HCT116 (cell line): ENCODE results near the gene TBC1D25. TPM values are rescaled to one million over a fixed set of nuclear protein-coding genes. Genes with fewer than 3 reads are reported as not detected.

Source experiments
- ATAC-seq: fragments of 200-7000 bp; cut with Tn5 transposase; 2 replicates; pipeline ENCODE4 v1.9.1; 2020; ENCODE audit warnings: mild to moderate bottlenecking, moderate library complexity
- Bru-seq: library from RNA; stranded (reverse); fragments of 400-500 nt; gene quantifications from one replicate; lab custom pipeline; 2021; lab: Mats Ljungman, UMichigan
- BruChase-seq, 2 experiments: library from RNA; stranded (reverse); fragments of 400-500 nt; gene quantifications; one replicate each; lab custom pipeline; 2021; lab: Mats Ljungman, UMichigan
- BruUV-seq: library from RNA; stranded (reverse); fragments of 400-500 nt; replicated peaks from 2 replicates; lab custom pipeline; 2021; lab: Mats Ljungman, UMichigan
- CTCF ChIA-PET: fragments of 300-600 bp; sonication (Branson Sonifier 250); formaldehyde crosslinking; loops from one replicate; lab custom pipeline; 2021; ENCODE audit warnings: antibody characterized with exemption; lab: Charles Lee
- POLR2A ChIA-PET: fragments of 300-600, 350-600 bp; sonication (Branson Sonifier 250); formaldehyde crosslinking; loops from one replicate; lab custom pipeline; 2021; ENCODE audit warnings: antibody characterized with exemption; lab: Charles Lee
- RAD21 ChIA-PET, 2 experiments: fragments of 300-600 bp; sonication (Branson Sonifier 250); formaldehyde crosslinking; loops; one replicate each; lab custom pipeline; 2023; ENCODE audit warnings: low total read pairs in 2 of 2; ENCODE audit not compliant: uncharacterized antibody in 2 of 2, unreplicated experiment in 2 of 2, low non-redundant PET in 1 of 2; lab: Charles Lee
- DNase-seq: peaks from one replicate; pipeline ENCODE4 v3.0.0-alpha.2; 2010; ENCODE audit warnings: low read depth, low spot score
- H2AFZ ChIP-seq: fragments of 200-600 bp; shearing (Covaris generic), sonication (generic); 2 replicates; pipeline ENCODE4 v1.6.1; 2017; ENCODE audit warnings: low read depth, mixed run types, mixed read lengths, antibody characterized with exemption, low read length; ENCODE audit not compliant: poor library complexity, severe bottlenecking
- H3K27ac ChIP-seq: 2 replicates; pipeline ENCODE4 v1.5.1; 2012; ENCODE audit warnings: low read depth, low read length
- H3K27me3 ChIP-seq: fragments of 200-600 bp; sonication (generic); 2 replicates; pipeline ENCODE4 v1.6.1; 2016; ENCODE audit warnings: mixed run types, low read length, mixed read lengths; ENCODE audit not compliant: insufficient read depth
- H3K36me3 ChIP-seq, 2 experiments: fragments of 200-500 bp in 1 of 2; fragments of 200-600 bp in 1 of 2; sonication (Bioruptor generic) in 1 of 2; sonication (generic) in 1 of 2; 2 replicates each; pipeline versions ENCODE4 v1.5.1 to v1.6.1; 2014 to 2016; ENCODE audit warnings: low read length in 2 of 2, inconsistent platforms in 1 of 2, mixed read lengths in 1 of 2, mixed run types in 1 of 2; ENCODE audit not compliant: insufficient read depth in 2 of 2, control insufficient read depth in 1 of 2
- H3K4me1 ChIP-seq, 2 experiments: fragments of 200-600 bp in 1 of 2; sonication (generic) in 1 of 2; 2 replicates each; pipeline versions ENCODE4 v1.5.1 to v1.6.1; 2012 to 2017; ENCODE audit warnings: low read length in 2 of 2, inconsistent platforms in 1 of 2, mild to moderate bottlenecking in 1 of 2, mixed read lengths in 1 of 2, mixed run types in 1 of 2, moderate library complexity in 1 of 2; ENCODE audit not compliant: insufficient read depth in 2 of 2, control insufficient read depth in 1 of 2
- H3K4me2 ChIP-seq: fragments of 200-600 bp; sonication (generic); 2 replicates; pipeline ENCODE4 v1.6.1; 2017; ENCODE audit warnings: mixed run types, low read length, mixed read lengths
- H3K4me3 ChIP-seq, 2 experiments: fragments of 200-600 bp in 1 of 2; sonication (generic) in 1 of 2; replicated peaks in 1 of 2; 2 replicates each; pipeline ENCODE4 v1.5.1; 2011 to 2016; ENCODE audit warnings: low read length in 2 of 2, control low read depth in 1 of 2, low read depth in 1 of 2, mild to moderate bottlenecking in 1 of 2, mixed read lengths in 1 of 2, mixed run types in 1 of 2
- H3K79me2 ChIP-seq: fragments of 200-600 bp; sonication (generic); 2 replicates; pipeline ENCODE4 v1.6.1; 2017; ENCODE audit warnings: mild to moderate bottlenecking, mixed run types, low read length, moderate library complexity, mixed read lengths; ENCODE audit not compliant: insufficient read depth
- H3K9ac ChIP-seq: fragments of 200-600 bp; sonication (generic); 2 replicates; pipeline ENCODE4 v1.6.1; 2016; ENCODE audit warnings: low read length, mixed read lengths
- H3K9me2 ChIP-seq: fragments of 200-600 bp; sonication (generic), shearing (Covaris generic); 2 replicates; pipeline ENCODE4 v1.6.1; 2017; ENCODE audit warnings: mixed run types, mild to moderate bottlenecking, moderate library complexity; ENCODE audit not compliant: insufficient read depth
- H3K9me3 ChIP-seq, 2 experiments: fragments of 200-500 bp in 1 of 2; fragments of 200-600 bp in 1 of 2; sonication (Bioruptor generic) in 1 of 2; sonication (generic) in 1 of 2; 2 replicates each; pipeline ENCODE4 v1.6.1; 2014 to 2017; ENCODE audit warnings: low read length in 2 of 2, mixed read lengths in 2 of 2, inconsistent platforms in 1 of 2, low read depth in 1 of 2, mild to moderate bottlenecking in 1 of 2, mixed run types in 1 of 2, moderate library complexity in 1 of 2; ENCODE audit not compliant: control insufficient read depth in 1 of 2, insufficient read depth in 1 of 2
- H4K20me1 ChIP-seq: fragments of 200-600 bp; sonication (generic), shearing (Covaris generic); 2 replicates; pipeline ENCODE4 v1.6.1; 2017; ENCODE audit warnings: mixed run types, mild to moderate bottlenecking, moderate library complexity; ENCODE audit not compliant: insufficient read depth
- CBX3 ChIP-seq: IDR thresholded peaks from 2 replicates; pipeline ENCODE4 v1.6.1; 2012; ENCODE audit warnings: low read depth
- CTCF ChIP-seq, 3 experiments: fragments of 200-600 bp in 1 of 3; sonication (generic) in 1 of 3; IDR thresholded peaks in 2 of 3; conservative IDR thresholded peaks in 1 of 3; 2 replicates each; pipeline ENCODE4 v1.5.1; 2012 to 2017; ENCODE audit warnings: low read depth in 2 of 3, low read length in 2 of 3, antibody characterized with exemption in 1 of 3, borderline replicate concordance in 1 of 3, control low read depth in 1 of 3, mild to moderate bottlenecking in 1 of 3, mixed read lengths in 1 of 3, mixed run types in 1 of 3, moderate library complexity in 1 of 3; ENCODE audit not compliant: insufficient read depth in 1 of 3
- FOSL1 ChIP-seq: IDR thresholded peaks from 2 replicates; pipeline ENCODE4 v1.6.1; 2012; ENCODE audit warnings: low read depth
- POLR2A ChIP-seq: IDR thresholded peaks from 2 replicates; pipeline ENCODE4 v1.7.0; 2011; ENCODE audit warnings: borderline replicate concordance; ENCODE audit not compliant: insufficient read depth, insufficient read length; ENCODE audit errors: extremely low read depth
- POLR2AphosphoS5 ChIP-seq: IDR thresholded peaks from 2 replicates; pipeline ENCODE4 v1.6.1; 2011; ENCODE audit warnings: mild to moderate bottlenecking, low read depth, low read length, moderate library complexity
- SIN3A ChIP-seq: IDR thresholded peaks from 2 replicates; pipeline ENCODE4 v1.6.1; 2012; ENCODE audit warnings: low read depth
- SP1 ChIP-seq: IDR thresholded peaks from 2 replicates; pipeline ENCODE4 v1.6.1; 2012; ENCODE audit warnings: low read depth
- ZNF274 ChIP-seq: fragments of 200-500 bp; sonication (Bioruptor generic); IDR thresholded peaks from 2 replicates; pipeline ENCODE4 v1.6.1; 2014; ENCODE audit warnings: mild to moderate bottlenecking, low read depth, low read length, inconsistent platforms
- intact Hi-C: fragments of 100-400 bp; cut with micrococcal nuclease; formaldehyde crosslinking; loops from 2 replicates; pipeline ENCODE4 v1.10.0; 2022
- long read RNA-seq: library from polyadenylated mRNA; unstranded; transcript quantifications from one replicate; pipeline ENCODE4 v2.0.0, GENCODE V29; 2021; ENCODE audit not compliant: unreplicated experiment
- polyA plus RNA-seq: library from polyadenylated mRNA; unstranded; fragments of >200 nt; gene quantifications from 2 replicates; pipeline ENCODE4 v1.2.1, GENCODE V29; 2012; ENCODE audit warnings: missing spikeins
- total RNA-seq: library from RNA; stranded (reverse); gene quantifications from one replicate; pipeline ENCODE4 v1.2.1, GENCODE V29; 2021; ENCODE audit not compliant: unreplicated experiment

TBC1D25 gene, protein sequence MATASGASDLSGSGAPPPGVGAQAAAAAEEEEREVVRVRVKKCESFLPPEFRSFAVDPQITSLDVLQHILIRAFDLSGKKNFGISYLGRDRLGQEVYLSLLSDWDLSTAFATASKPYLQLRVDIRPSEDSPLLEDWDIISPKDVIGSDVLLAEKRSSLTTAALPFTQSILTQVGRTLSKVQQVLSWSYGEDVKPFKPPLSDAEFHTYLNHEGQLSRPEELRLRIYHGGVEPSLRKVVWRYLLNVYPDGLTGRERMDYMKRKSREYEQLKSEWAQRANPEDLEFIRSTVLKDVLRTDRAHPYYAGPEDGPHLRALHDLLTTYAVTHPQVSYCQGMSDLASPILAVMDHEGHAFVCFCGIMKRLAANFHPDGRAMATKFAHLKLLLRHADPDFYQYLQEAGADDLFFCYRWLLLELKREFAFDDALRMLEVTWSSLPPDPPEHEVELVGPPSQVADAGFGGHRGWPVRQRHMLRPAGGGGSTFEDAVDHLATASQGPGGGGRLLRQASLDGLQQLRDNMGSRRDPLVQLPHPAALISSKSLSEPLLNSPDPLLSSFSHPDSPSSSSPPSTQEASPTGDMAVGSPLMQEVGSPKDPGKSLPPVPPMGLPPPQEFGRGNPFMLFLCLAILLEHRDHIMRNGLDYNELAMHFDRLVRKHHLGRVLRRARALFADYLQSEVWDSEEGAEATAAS
- 10.5 TPM for total RNA-seq
- polyA plus RNA-seq: 10.5 and 10.8 TPM in 2 replicates
- percentile 55 among the genes with signal in this experiment for Bru-seq, nascent RNA
- percentile 55 among the genes with signal in this experiment for BruChase-seq, experiment 1, labeled RNA remaining after a 6-hour chase
- BruChase-seq, experiment 2, labeled RNA remaining after a 2-hour chase: percentile 61 among the genes with signal in this experiment
- long read RNA-seq, full-length matches to known transcripts: 9 of 17 reads
- long read RNA-seq, partial matches to known transcripts: 3 of 17 reads
- long read RNA-seq, other reads (novel, unspliced or antisense): 5 of 17 reads

- no peak for TF ChIP-seq CBX3
- TF ChIP-seq SIN3A: no peak
- no peak for TF ChIP-seq POLR2A
- TF ChIP-seq CTCF (IDR thresholded peaks at IDR 0.05 in 2 of 3, conservative IDR thresholded peaks at IDR 0.05 in 1 of 3; ENCODE audit: borderline replicate concordance in 1 of 3, insufficient read depth in 1 of 3, low read depth in 2 of 3, low read length in 2 of 3): peak in 2 of 3 experiments; percentile 40 to 42; a peak in 4 of 6 replicates
- no peak for TF ChIP-seq FOSL1
- peak; percentile 43; the same call in 1 of the 2 replicates for TF ChIP-seq POLR2AphosphoS5
- no peak for TF ChIP-seq SP1
- no peak for TF ChIP-seq ZNF274
- TF ChIP-seq, all 23 proteins: peak for 2
- no peaks in the 10 kb centered on the region for H3K79me2 ChIP-seq
- no peaks in the 10 kb centered on the region for H3K9me3 ChIP-seq
- CTCF ChIA-PET: interaction anchor here (0.5 to 1.6 kb wide), 6 partner anchors 10 to 456 kb away, joined by 3 to 7 read pairs (median 3); no protein-coding TSS in a partner anchor
- H2AFZ ChIP-seq: no peak within 1 kb of the TSS
- H3K4me3 ChIP-seq: peak within 1 kb of the TSS; percentile 56 to 63
- DNase-seq (peak; percentile 96), ATAC-seq (peak; percentile 86)
- H3K27me3 ChIP-seq: no peaks in the 10 kb centered on the region
- POLR2A ChIA-PET: interaction anchor here (0.7 to 1.5 kb wide), 6 partner anchors 10 to 35 kb away, joined by 3 to 6 read pairs (median 4); partner anchors contain the start of genes EBP and RBM3
- no peaks in the 10 kb centered on the region for H4K20me1 ChIP-seq
- no peaks in the 10 kb centered on the region for H3K9me2 ChIP-seq
- no TSS peak for BruUV-seq
- peaks cover 0 to 15% of the 10 kb centered on the region in 2 experiments; a peak in 3 of 4 replicates for H3K4me1 ChIP-seq
- no peaks in the 10 kb centered on the region for H3K36me3 ChIP-seq
- peak within 1 kb of the TSS; percentile 81 for H3K4me2 ChIP-seq
- intact Hi-C loops: loop anchor here (2.0 kb wide), 2 partner anchors 35 to 63 kb away; partner anchors contain the start of genes FTSJ1 and RBM3
- peak within 1 kb of the TSS; percentile 59 for H3K9ac ChIP-seq
- H3K27ac ChIP-seq: peak within 1 kb of the TSS; percentile 67
- RAD21 ChIA-PET: interaction anchor here in 1 of 2 experiments (0.6 kb wide), 1 partner anchor 35 kb away, joined by 3 read pairs; no protein-coding TSS in a partner anchor
Measured at GRCh38 chrX:48539345-48540027, at the start of gene TBC1D25. Gene TBC1D25, plus strand, starts transcription at chrX:48539714. Its CDS starts 84 bp downstream, at chrX:48539798.
